Activated T-cell treated with anti-CD3 and anti-CD28 coated beads for 24 hours (primary cell): Measurements from ENCODE around the gene KRT76.
"Not testable (repeated sequence)": the region's sequence is repeated elsewhere in the genome, so short reads cannot be mapped to it uniquely, and the experiment has no call there.

Experiments
- DNase-seq: peaks from one replicate; pipeline ENCODE4 v3.0.0-alpha.2; 2020; ENCODE audit warnings: low read depth

The KRT76 gene

GRCh38 chr12:52759695-52760094, 17.4 kb downstream of the KRT76 start:
- no peak for DNase-seq

GRCh38 chr12:52759218-52759617, 17.9 kb downstream of the KRT76 start:
- DNase-seq, result no peak

GRCh38 chr12:52757449-52758176, 19.5 kb downstream of the KRT76 start:
- no peak for DNase-seq

GRCh38 chr12:52756281-52756960, 20.7 kb downstream of the KRT76 start:
- no peak for DNase-seq

GRCh38 chr12:52755533-52755932, 21.6 kb downstream of the KRT76 start:
- DNase-seq, result no peak

GRCh38 chr12:52754135-52754534, 23.0 kb downstream of the KRT76 start:
- DNase-seq, result no peak

GRCh38 chr12:52753283-52753682, 23.9 kb downstream of the KRT76 start:
- DNase-seq, result no peak

GRCh38 chr12:52752516-52752915, 24.6 kb downstream of the KRT76 start:
- DNase-seq, result no peak

- DNase-seq, result no peak
These were observed 25.4 kb downstream of the KRT76 start for GRCh38 chr12:52751795-52752194.

- not testable (repeated sequence) for DNase-seq
These were observed 26.6 kb downstream of the KRT76 start for GRCh38 chr12:52750532-52750931.

GRCh38 chr12:52749827-52750226, 27.3 kb downstream of the KRT76 start:
- no peak for DNase-seq

- DNase-seq, result no peak
These were observed 28.6 kb downstream of the KRT76 start for GRCh38 chr12:52748578-52748977.

GRCh38 chr12:52745554-52745953, 31.6 kb downstream of the KRT76 start:
- DNase-seq, result no peak

- no peak for DNase-seq
These were observed 32.5 kb downstream of the KRT76 start for GRCh38 chr12:52744493-52745156.

- DNase-seq, result no peak
These were observed 34.2 kb downstream of the KRT76 start for GRCh38 chr12:52742822-52743457.

- no peak for DNase-seq
These were observed 35.0 kb downstream of the KRT76 start for GRCh38 chr12:52742196-52742580.

- DNase-seq, result peak; percentile 30
These were observed 35.6 kb downstream of the KRT76 start for GRCh38 chr12:52741375-52742195.

GRCh38 chr12:52740584-52740983, 36.6 kb downstream of the KRT76 start:
- no peak for DNase-seq

- no peak for DNase-seq
These were observed 37.2 kb downstream of the KRT76 start for GRCh38 chr12:52739963-52740362.

GRCh38 chr12:52735816-52736632, 41.1 kb downstream of the KRT76 start:
- DNase-seq, result no peak

GRCh38 chr12:52735106-52735505, 42.0 kb downstream of the KRT76 start:
- DNase-seq, result no peak
